BJ (cell line): ENCODE measurements around the gene AGAP1. TPM values are rescaled to one million over a fixed set of nuclear protein-coding genes. Genes with fewer than 3 reads are reported as not detected.

Experiments
- CTCF ChIA-PET: fragments of 350-600 bp; formaldehyde crosslinking; extraction: SDS; loops from one replicate; lab custom pipeline; 2021; ENCODE audit warnings: antibody characterized with exemption, inconsistent platforms; lab: Yijun Ruan, JAX
- POLR2A ChIA-PET: fragments of 300-600 bp; sonication (Branson Sonifier 250); formaldehyde crosslinking; extraction: SDS; loops from one replicate; lab custom pipeline; 2021; ENCODE audit warnings: antibody characterized with exemption; lab: Charles Lee
- DNase-seq: peaks from one replicate; pipeline ENCODE4 v3.0.0-alpha.2; 2011; ENCODE audit warnings: low read depth
- H3K27me3 ChIP-seq: 2 replicates; pipeline ENCODE4 v1.6.0; 2011; ENCODE audit warnings: low read length; ENCODE audit not compliant: control insufficient read depth, insufficient read depth
- H3K36me3 ChIP-seq: 2 replicates; pipeline ENCODE4 v1.5.1; 2011; ENCODE audit warnings: low read length; ENCODE audit not compliant: control insufficient read depth, insufficient read depth
- H3K4me3 ChIP-seq: 2 replicates; pipeline ENCODE4 v1.5.1; 2011; ENCODE audit warnings: low read depth, mild to moderate bottlenecking, control low read depth, low read length
- polyA plus RNA-seq: library from polyadenylated mRNA; depleted of rRNA; stranded (reverse); fragments of >200 nt; gene quantifications from 2 replicates; pipeline ENCODE4 v1.2.3, GENCODE V29; 2011
- TF ChIP-seq, protein P1 (sequence below): IDR thresholded peaks from 2 replicates; pipeline ENCODE4 v1.5.1; 2011; ENCODE audit warnings: low read depth, mild to moderate bottlenecking, control low read depth, inconsistent platforms, low read length, moderate library complexity; ENCODE audit not compliant: insufficient read depth

The AGAP1 gene
- polyA plus RNA-seq, 1 experiment: 14.9 TPM

DNA sequence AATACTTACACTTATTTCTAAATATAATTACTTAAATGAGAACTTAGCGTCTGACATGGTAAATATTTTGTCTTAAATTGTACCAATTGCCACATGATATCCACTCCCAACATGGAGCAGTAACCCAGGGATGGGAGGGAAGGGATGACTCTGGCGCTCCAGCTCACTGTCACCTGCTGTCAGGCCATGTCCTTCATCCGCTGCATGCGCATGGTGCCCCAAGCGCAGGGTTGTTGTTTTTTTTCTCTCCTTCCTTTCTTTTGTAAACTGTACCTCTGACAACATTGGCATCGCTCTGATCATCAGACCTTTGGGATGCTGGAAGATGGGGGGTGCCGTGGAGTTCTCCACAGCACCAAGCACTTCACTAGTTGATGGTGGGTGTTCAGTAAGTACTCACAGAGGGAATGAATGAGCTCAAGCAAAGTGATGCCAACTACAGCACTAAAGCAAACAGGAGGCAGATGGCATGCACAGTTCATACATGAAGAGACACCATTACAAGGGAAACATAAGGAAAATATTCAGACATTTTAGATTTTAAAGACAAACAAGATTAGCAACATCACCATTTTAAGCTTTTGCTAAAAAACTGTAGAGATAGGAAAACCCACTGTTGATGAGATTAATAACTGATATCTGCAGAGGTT, 426.5 kb downstream of the AGAP1 start:
- DNase-seq: no peak
- Histone ChIP-seq H3K27me3 (no peaks in the 10 kb centered on the region), H3K36me3 (no peaks in the 10 kb centered on the region), H3K4me3 (no peak overlapping the region)
- CTCF ChIA-PET: interaction anchor here (0.6 kb wide), 1 partner anchor 84 kb away, joined by 3 read pairs; no protein-coding TSS in a partner anchor
- TF ChIP-seq, protein P1, sequence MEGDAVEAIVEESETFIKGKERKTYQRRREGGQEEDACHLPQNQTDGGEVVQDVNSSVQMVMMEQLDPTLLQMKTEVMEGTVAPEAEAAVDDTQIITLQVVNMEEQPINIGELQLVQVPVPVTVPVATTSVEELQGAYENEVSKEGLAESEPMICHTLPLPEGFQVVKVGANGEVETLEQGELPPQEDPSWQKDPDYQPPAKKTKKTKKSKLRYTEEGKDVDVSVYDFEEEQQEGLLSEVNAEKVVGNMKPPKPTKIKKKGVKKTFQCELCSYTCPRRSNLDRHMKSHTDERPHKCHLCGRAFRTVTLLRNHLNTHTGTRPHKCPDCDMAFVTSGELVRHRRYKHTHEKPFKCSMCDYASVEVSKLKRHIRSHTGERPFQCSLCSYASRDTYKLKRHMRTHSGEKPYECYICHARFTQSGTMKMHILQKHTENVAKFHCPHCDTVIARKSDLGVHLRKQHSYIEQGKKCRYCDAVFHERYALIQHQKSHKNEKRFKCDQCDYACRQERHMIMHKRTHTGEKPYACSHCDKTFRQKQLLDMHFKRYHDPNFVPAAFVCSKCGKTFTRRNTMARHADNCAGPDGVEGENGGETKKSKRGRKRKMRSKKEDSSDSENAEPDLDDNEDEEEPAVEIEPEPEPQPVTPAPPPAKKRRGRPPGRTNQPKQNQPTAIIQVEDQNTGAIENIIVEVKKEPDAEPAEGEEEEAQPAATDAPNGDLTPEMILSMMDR: no peak
- POLR2A ChIA-PET: no interaction called here

DNA sequence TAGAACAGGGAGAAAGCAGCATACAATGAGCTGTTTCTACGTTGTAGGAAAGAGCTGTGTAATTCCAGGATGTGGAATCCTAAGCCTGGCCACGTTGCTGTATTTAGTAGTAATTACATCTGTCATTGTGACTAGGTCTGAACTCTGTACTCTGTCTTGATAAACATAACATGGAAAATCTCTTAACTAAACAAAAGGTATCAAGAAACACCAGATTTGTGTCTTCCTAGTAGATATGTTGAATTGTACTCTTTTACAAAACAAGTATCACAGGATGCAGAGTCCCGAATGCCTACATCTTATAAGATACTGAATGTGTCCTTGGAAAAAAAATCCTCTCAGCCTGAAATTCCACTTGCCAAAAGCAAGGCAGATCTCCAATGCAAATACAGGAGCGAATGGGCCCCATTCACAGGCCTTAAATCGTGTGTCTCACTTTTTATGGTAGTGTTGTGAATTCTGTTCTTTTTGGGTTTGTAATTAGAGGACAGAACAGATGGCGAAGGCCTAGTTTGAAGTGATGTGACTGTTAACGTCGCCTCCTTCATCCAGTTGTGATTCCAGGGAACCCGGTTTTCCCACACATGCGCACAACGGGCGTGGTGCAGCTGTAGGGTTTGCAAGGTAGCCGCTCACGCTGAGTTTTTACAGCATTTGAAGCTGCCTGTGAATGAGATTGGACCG, 427.8 kb downstream of the AGAP1 start:
- CTCF ChIA-PET: no interaction called here
- POLR2A ChIA-PET: no interaction called here
- Histone ChIP-seq H3K36me3 (no peaks in the 10 kb centered on the region), H3K27me3 (no peaks in the 10 kb centered on the region), H3K4me3 (no peak overlapping the region)
- TF ChIP-seq, protein P1: no peak
- no peak for DNase-seq

DNA sequence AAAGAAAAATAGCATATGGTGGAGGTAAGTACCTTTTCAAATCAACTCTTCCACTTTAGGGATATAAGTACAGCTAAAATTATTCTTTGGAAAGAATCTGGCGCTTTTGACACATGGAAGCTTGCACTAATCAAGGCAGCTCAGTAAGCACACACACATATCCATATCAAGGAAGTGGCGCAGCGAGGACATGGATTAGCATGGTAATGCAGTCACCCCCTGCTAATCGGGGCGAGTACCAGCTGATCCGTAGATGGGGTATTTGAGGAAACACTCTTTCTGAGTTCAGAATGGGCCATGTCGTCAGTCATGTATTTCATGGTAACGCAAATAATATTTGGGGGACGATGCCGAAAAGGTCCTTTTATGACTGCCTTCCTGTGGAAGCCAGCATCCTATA, 429.0 kb downstream of the AGAP1 start:
- POLR2A ChIA-PET: no interaction called here
- DNase-seq: no peak
- H3K36me3 ChIP-seq: no peaks in the 10 kb centered on the region
- no peaks in the 10 kb centered on the region for H3K27me3 ChIP-seq
- TF ChIP-seq, protein P1: no peak
- H3K4me3 ChIP-seq: no peak overlapping the region
- CTCF ChIA-PET: no interaction called here

DNA sequence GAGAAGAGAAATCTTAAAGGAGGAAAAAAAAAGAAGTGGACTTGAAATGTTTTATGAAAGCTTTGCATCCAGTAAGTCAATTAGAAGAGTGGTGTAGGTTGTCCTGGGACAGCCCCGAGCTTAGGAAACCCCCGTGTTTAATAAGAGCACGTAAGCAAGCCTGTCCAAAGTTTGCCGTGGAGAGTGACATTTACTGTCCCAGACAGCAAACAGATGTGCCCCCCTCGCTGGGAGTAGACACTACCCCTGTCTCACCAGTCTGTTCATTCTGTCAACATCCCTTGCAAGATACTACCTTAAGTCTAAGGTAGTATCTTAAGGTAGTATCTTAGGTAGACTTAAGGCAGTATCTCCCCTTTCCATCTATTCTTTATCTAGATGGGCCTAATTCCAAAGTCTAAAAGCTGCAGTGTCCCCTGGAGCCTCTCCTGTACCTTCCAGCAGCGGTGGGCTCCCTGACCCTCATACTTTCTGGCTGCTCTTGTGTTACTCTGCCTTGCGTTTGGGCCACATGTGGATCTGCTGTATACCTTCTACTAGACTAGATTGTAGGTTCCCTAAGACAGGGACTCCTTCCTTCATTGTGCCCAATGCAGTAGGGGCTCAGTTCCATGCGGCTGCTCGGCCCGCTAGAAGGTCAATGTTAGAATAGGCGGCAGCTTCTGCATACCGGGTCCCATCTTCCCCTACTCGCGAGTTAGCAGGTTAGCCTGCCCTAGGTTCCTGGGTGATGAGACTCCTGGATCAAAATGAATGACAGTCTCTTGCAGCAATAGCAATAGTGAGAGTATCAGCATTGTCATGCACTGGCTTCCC, 430.2 kb downstream of the AGAP1 start:
- DNase-seq: no peak
- Histone ChIP-seq H3K4me3 (no peak overlapping the region), H3K27me3 (no peaks in the 10 kb centered on the region), H3K36me3 (no peaks in the 10 kb centered on the region)
- ChIA-PET POLR2A (no interaction called here), CTCF (no interaction called here)
- TF ChIP-seq, protein P1: no peak

DNA sequence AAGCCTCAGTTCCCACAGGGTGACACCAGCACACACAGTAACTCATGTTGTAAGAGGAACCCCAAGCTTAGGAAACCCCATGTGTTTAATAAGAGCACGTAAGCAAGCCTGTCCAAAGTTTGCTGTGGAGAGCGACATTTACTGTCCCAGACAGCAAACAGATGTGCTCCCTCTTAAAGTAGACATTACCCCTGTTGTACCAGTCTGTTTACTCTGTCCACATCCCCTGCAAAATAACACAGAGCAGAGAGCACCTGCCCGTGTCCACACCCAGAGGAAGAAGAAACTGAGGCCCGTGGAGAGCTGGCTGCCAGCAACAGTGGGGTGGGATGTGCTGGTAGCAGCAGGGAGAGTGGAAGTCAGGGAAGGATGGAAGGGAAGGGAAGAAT, 430.8 kb downstream of the AGAP1 start:
- H3K4me3 ChIP-seq: no peak overlapping the region
- H3K27me3 ChIP-seq: no peaks in the 10 kb centered on the region
- ChIA-PET CTCF (no interaction called here), POLR2A (no interaction called here)
- H3K36me3 ChIP-seq: no peaks in the 10 kb centered on the region
- no peak for DNase-seq
- TF ChIP-seq, protein P1: no peak
